Stimulated activated CD4-positive, alpha-beta T cell treated with anti-CD3 and anti-CD28 coated beads, Interleukin-4, amount 100 ng/mL, for 1 hour (primary cell): ENCODE measurements around the gene PPTC7.
"Not testable (repeated sequence)": the region's sequence is repeated elsewhere in the genome, so short reads cannot be mapped to it uniquely, and the experiment has no call there.

Experiments
- DNase-seq: peaks from one replicate; pipeline ENCODE4 v3.0.0-alpha.2; 2020

The PPTC7 gene

DNA sequence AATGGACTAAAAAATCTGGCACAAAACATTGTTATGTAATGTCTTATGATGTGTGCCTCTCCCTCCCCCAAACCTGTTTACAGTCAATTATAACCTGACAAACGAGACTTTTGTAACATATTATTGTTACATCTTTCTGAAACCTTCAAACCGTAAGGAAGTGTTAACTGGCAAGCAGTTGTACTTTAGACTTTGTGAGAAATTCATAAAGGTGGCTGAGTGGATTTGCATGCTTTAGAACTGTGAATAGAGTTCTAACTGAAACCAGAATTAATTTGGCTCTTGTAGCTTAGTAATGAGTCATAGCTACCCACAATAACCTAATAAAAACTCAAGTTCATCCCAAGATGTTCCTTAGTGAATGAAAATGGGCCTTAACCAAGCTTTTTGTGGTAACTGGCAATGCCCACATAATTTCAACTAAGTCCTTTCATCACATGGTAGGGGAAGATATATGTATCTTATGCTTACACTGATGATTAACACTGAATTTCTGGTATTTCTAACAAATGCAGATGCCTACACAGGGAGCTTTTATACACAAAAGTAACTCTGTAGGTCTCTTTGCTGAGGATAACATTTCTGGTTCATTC lies 51.3 kb downstream of the PPTC7 start:
- DNase-seq: no peak

DNA sequence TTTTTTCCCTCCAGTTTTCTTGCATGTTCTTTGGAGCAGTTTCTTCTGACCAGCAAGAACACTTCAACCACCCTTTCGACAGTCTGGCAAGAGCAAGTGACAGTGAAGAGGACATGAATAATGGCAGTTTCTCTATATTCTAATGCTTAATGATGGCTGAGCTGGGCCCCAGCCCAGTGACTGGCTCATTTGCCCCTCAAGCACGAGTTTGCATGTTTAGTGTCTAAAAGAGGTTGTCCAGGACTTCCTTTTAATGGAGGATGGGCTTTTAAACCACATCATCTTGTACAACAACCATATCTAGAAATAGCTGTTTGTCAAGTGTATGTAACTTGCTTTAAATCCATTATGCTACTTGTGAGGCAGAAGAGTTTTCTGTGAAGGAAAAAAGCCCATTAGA lies 52.6 kb downstream of the PPTC7 start:
- DNase-seq: no peak

DNA sequence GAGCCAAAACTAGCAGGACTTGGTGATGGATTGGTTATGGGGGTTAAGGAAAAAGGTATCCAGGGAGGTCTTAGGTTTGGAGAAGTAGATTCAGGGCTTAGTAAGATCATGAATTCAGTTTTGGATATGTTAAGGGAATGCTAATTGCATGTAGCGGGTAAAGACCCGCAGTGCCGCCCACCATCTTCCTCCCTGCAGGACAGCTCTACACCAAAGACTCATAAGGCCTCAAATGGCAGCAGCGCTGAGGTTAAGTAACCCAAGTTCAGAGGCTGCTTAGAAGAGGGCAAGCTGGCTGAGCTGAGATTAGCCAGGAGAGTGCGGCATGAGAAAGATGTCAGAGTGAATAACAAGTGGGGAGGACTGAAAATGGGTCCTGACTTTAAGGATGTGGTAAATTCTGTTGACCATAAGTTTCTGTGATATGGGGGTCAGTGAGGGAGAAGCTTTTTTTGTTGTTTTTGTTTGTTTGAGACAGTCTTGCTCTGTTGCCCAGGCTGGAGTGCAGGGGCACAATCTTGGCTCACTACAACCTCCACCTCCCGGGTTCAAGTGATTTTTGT lies 54.8 kb downstream of the PPTC7 start:
- DNase-seq: no peak

DNA sequence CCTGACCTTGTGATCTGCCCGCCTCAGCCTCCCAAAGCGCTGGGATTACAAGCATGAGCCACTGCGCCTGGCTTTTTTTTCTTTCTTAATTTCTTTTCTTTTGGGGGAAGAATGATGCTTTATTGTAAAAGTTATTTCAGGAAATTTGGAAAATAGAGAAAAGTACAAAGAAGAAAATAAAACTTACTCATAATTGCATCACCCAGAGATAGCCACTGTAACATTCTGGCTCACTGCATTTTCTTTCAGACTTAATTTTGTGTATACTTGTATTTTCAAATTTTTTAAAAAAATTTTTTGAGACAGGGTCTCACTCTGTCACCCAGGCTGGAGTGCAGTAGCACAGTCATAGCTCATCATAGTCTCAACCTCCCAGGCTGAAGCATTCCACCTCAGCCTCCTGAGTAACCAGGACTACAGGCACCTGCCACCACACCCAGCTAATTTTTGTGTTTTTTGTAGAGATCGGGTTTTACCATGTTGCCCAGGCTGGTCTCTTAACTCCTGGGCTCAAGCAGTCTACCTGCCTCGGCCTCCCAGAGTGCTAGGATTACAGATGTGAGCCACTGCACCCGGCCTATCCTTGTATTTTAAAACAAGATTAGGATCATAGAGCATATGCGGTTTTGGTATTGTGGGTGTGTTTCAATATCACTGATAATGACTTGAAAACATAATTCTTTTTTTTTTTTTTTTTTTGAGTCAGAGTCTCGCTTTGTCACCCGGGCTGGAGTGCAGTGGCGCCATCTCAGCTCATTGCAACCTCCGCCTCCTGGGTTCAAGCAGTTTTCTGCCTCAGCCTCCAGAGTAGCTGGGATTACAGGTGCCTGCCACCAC lies 62.0 kb downstream of the PPTC7 start:
- peak; percentile 16 for DNase-seq

DNA sequence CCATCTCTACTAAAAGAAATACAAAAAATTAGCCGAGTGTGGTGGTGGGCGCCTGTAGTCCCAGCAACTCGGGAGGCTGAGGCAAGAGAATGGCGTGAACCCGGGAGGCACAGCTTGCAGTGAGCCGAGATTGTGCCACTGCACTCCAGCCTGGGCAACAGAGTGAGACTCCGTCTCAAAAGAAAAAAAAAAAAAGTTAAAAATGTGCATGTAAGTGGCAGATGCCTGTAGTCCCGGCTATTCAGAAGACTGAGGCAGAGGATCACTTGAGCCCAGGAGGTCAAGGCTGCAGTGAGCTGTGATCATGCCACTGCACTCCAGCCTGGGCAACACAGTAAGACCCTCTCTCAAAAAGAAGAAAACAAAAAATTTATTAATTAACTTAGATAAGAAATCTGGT lies 65.1 kb downstream of the PPTC7 start:
- DNase-seq: not testable (repeated sequence)

DNA sequence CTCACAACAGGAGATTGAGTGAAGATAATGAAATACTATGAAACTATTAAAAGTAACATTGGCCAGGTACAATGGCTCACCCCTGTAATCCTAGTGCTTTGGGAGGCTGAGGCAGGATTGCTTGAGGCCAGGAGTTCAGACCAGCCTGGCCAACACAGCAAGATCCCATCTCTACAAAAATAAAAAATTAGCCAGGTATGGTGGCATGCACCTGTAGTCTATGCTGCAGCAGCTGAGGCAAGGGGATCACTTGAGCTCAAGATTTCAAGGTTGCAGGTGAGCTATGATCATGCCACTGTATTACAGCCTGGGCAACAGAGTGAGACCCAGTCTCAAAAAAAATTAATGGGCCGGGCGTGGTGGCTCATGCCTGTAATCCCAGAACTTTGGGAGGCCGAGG lies 66.1 kb downstream of the PPTC7 start:
- DNase-seq: no peak

DNA sequence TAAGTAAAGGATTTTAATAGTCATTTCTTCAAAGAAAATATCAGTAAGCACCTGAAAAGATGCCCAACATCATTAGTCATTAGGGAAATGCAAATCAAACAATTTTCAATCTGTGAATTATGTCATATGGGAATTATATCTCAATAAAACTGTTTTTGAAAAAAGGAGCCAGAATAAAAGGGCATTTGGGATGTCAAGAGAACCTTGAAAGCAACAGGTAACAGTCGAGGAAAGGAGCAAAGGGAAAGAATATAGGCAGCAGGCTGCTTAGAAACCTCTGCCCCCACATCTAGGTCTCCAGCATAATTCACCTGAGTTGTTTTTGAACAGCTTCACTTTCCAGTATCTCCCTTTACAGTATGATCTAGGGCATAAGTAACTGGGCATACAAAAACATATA lies 68.8 kb downstream of the PPTC7 start:
- no peak for DNase-seq

DNA sequence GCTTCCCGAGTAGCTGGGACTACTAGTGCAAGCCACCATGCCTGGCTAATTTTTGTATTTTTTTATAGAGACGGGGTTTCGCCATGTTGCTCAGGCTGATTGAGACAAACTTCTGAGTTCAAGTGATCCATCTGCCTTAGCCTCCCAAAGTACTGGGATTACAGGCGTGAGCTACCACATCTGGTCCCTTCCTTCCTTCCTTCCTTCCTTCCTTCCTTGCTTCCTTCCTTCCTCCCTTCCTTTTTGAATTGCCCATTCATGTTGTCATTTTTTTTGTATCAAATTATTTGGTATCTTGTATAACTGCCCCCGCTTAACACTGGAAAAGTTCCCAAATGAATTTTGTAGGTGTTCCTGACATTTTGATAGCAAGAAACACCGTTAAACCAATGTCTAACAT lies 69.3 kb downstream of the PPTC7 start:
- no peak for DNase-seq

DNA sequence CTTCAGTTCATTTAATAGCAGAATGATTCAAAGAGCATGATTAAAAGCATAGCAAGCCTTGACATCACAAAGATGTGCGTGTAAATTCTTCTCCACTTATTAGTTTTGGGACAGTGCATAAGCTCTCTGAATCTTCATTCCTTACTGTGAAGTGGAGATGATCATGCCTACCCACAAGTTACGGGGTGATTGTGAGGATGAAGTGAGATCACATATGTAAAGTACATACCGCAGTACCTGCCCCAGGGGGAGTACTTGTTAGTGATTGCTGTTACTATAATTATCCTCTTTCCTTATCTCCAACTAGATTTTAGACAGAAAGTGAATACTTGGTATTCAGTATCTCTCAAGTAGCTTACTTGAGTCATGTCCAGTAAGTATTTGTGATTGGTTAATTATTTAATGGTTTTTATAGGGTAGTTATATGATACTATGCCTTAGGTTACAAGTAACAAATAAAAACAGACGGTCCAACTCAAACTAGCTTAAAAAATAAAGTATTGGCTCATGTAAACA lies 75.0 kb downstream of the PPTC7 start:
- DNase-seq: no peak

DNA sequence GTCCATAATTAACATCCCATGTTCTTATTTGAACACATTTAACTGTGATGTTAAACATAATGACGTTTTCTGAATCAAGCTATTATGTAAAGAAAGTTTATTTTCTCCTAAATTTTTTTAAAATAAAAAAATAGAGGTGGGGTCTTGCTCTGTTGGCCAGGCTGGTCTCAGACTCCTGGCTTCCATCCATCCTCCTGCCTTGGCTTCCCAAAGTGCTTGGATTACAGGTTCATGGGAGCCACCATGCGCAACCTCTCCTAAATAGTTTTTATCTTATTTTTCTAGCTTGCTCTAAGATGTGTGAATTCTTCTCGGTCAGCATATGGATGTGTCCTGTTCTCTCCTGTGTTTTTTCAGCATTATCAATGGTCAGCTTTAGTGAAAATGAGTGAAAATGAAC lies 77.8 kb downstream of the PPTC7 start:
- DNase-seq: no peak

DNA sequence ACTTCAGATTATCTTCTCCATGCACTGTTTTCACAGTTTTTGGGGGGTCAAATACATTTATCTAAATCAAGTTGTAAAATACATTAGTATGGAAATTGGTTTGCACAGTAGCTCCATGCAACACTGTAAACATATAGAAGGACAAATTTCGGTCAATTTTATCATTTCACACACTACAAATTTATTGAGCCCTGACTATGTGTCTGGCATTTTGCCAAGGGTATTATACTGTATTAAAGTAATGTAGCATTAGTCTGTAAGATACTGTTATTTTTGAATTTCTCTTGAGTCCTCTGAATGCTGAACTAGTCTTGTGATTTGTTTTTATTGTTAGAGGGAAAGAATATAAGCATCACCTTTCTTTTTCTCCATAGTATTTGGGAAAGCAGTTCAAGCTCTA lies 79.7 kb downstream of the PPTC7 start:
- DNase-seq: no peak

DNA sequence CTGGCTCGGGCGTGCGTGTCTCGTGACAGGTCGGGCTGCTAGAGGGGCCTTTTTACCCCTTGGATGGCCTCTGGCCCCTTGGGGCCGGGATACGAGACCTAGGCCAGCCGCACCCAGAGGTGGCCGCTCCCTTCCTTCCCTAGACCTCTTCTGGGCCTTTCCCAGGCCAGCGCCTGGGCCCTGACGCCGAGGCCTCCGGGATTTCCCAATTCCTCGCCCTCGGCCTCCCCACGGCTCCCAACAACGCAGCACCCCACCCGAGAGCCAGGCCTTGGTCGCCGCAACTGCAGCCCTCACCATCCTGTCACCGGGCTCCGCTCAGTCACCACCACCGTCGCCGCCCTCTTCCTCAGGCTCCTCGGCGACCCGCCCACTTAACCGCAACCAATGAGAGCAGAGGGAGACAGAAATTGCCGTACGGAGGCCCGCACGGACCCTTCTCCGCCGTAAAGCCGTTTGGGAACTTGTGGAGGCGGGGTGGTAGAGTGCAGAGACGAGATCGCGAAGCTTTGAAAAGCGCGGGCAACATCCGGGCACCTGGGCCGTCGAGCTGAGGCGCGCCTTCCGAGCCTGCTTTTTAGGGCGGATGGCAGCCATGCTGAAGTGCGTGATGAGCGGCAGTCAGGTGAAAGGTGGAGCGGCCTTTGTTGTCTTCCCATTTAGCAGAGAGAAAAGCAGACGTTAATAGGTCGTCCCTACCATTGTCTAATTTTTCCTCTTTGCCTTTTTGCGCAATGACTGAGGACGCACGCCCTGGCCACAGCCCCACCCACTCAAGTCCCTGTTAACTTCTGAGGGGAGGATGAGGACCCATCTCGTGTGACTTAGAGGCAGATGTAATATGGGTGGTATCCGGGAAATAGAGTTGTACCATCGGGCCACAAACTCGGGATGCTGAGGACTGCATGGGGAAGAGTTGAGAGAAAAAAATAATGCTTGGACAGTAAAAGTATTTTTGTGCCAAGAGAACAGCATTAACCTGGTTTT lies 81.1 kb downstream of the PPTC7 start, which contains the start of the genes RAD9B and VPS29:
RAD9B (plus strand) TSS at position 580 of the 987 bp plus-strand sequence; CDS start at position 587, 7 bp downstream.
VPS29 (minus strand) TSS at position 360 of the 987 bp plus-strand sequence; CDS start at position 300, 60 bp downstream.
- DNase-seq: peak; percentile 98

DNA sequence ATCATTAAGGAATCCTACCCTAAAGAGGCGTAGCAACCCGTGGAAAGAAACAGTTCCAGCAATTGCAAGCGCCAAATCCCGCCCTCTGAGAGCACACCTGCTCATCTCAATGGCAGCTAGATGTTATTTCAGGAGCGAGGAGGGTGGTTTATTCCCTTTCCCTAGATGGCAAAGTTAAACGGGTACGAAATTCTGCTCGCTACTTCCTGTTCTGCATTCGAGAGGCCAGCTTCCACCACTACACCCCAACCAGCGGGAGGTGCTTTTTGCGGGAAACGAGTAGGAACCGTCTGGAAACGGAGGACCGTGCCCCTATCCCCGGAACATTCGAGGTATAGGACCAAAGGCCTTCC lies 81.7 kb downstream of the PPTC7 start:
- peak; percentile 17 for DNase-seq

DNA sequence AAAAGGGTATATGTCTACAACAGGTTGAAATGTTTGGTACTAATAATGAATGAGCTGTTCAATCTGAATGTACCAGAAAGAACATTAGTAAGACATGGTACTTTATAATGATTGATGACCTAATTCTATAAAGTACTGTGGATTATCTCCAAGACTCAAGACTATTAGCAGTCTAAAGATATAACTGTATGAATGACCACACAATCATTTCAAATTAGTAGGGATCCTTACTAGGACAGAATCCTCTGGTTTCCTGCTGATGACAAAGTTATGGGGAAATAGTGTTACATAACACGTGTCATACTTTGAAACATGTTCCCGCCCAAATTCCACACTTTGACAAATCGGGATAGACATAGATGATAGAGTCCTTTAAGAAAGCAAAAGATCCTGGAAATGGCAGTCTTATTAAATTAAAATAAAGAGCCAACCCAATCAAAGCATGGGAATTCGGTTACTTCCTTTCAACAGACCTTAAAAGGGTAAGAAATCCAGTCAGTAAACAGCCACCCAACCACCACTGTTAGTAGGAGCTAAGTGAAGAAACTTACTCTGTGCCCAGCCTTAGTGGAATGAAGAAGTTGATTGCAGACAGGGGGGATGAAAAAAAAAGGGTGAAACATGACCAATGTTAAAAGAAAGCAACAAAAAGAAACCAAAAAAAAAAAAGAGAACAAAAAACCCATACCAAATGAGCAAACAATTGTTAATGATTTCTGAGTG lies 84.0 kb downstream of the PPTC7 start:
- DNase-seq: no peak
